ENCODE results near the gene DDIT3. TPM values are rescaled to one million over a fixed set of nuclear protein-coding genes. Genes with fewer than 3 reads are reported as not detected.

The DDIT3 gene
- total and polyA plus RNA-seq, 2 donors (not counting 1 experiment from before 2014, with no cell fraction given): 57.8 to 265 TPM

DNA sequence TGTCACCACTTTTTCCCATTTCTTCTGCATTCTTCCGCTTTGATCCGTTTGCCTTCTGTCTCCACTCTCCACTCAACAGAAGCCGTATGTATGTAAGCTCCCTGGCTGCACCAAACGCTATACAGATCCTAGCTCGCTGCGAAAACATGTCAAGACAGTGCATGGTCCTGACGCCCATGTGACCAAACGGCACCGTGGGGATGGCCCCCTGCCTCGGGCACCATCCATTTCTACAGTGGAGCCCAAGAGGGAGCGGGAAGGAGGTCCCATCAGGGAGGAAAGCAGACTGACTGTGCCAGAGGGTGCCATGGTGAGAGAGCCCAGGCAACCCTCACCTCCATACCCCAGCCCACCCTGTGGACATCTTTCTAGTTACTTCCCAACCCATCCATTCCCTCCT is 52.4 kb downstream of the DDIT3 start:
- H3K9me3 ChIP-seq (ENCODE audit: control insufficient read depth, insufficient read depth, low read depth, low read length): no peaks in the 10 kb centered on the region
- no peaks in the 10 kb centered on the region for H3K4me1 ChIP-seq (ENCODE audit: control insufficient read depth, extremely low read depth, insufficient read depth, low read length)
- H3K36me3 ChIP-seq (ENCODE audit: control insufficient read depth, insufficient read depth, low read length): no peaks in the 10 kb centered on the region
- no peak for DNase-seq (ENCODE audit: low read depth in 2 of 2)
- no peak overlapping the region for H2AFZ ChIP-seq (ENCODE audit: low read length)
- H3K4me3 ChIP-seq (replicated peaks in 1 of 4; ENCODE audit: control extremely low read depth in 1 of 4, insufficient read depth in 1 of 4, low read depth in 3 of 4, low read length in 4 of 4): no peak overlapping the region
- H4K20me1 ChIP-seq (ENCODE audit: control insufficient read depth, extremely low read depth, insufficient read depth, low read length): no peaks in the 10 kb centered on the region
- no peak overlapping the region for H3K9ac ChIP-seq (ENCODE audit: insufficient read depth, low read length)
- H3K27me3 ChIP-seq (ENCODE audit: control insufficient read depth, insufficient read depth, low read length): peaks cover 24% of the 10 kb centered on the region
- H3K79me2 ChIP-seq (ENCODE audit: control insufficient read depth, insufficient read depth, low read length): no peaks in the 10 kb centered on the region
- H3K4me2 ChIP-seq (ENCODE audit: extremely low read depth, insufficient read depth, low read length): no peak overlapping the region
- no peak overlapping the region for H3K27ac ChIP-seq (ENCODE audit: insufficient read depth, low read length)
- TF ChIP-seq EZH2 (IDR thresholded peaks at IDR 0.05; ENCODE audit: low read length, missing control alignments): no peak
- TF ChIP-seq, protein P1, sequence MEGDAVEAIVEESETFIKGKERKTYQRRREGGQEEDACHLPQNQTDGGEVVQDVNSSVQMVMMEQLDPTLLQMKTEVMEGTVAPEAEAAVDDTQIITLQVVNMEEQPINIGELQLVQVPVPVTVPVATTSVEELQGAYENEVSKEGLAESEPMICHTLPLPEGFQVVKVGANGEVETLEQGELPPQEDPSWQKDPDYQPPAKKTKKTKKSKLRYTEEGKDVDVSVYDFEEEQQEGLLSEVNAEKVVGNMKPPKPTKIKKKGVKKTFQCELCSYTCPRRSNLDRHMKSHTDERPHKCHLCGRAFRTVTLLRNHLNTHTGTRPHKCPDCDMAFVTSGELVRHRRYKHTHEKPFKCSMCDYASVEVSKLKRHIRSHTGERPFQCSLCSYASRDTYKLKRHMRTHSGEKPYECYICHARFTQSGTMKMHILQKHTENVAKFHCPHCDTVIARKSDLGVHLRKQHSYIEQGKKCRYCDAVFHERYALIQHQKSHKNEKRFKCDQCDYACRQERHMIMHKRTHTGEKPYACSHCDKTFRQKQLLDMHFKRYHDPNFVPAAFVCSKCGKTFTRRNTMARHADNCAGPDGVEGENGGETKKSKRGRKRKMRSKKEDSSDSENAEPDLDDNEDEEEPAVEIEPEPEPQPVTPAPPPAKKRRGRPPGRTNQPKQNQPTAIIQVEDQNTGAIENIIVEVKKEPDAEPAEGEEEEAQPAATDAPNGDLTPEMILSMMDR (conservative IDR thresholded peaks at IDR 0.05 in 1 of 2, IDR thresholded peaks at IDR 0.05 in 1 of 2; ENCODE audit: low read depth in 1 of 2, low read length in 2 of 2): no peak

DNA sequence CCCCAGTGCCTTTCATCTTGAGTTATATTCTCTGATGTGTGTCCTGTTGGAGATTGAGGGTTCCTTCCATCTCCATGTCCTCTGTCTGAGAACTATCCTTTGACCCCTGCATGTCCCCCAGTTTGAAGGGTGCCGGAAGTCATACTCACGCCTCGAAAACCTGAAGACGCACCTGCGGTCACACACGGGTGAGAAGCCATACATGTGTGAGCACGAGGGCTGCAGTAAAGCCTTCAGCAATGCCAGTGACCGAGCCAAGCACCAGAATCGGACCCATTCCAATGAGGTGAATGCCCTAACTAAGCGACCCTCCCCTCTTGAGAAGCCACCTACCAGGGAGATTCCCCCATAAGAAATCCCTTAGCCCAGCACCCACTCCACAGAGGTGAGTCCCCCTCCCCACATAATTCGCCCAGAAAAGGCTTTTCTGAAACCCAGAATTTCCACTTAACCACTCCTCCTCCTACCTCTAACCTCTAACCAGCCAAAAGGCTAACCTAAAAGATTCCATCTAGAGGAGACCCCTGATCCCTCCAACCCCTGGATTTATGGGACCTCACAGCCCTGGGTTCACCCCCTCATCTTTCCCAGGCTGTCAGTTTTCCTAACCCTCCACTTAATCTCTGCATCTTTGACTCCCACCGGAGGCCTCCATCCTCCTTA is 53.0 kb downstream of the DDIT3 start:
- Histone ChIP-seq H3K27ac (ENCODE audit: insufficient read depth, low read length) (no peak overlapping the region), H3K4me3 (replicated peaks in 1 of 4; ENCODE audit: control extremely low read depth in 1 of 4, insufficient read depth in 1 of 4, low read depth in 3 of 4, low read length in 4 of 4) (no peak overlapping the region), H3K4me1 (ENCODE audit: control insufficient read depth, extremely low read depth, insufficient read depth, low read length) (no peaks in the 10 kb centered on the region), H3K36me3 (ENCODE audit: control insufficient read depth, insufficient read depth, low read length) (no peaks in the 10 kb centered on the region), H3K9me3 (ENCODE audit: control insufficient read depth, insufficient read depth, low read depth, low read length) (no peaks in the 10 kb centered on the region), H2AFZ (ENCODE audit: low read length) (no peak overlapping the region), H4K20me1 (ENCODE audit: control insufficient read depth, extremely low read depth, insufficient read depth, low read length) (no peaks in the 10 kb centered on the region), H3K79me2 (ENCODE audit: control insufficient read depth, insufficient read depth, low read length) (no peaks in the 10 kb centered on the region), H3K9ac (ENCODE audit: insufficient read depth, low read length) (no peak overlapping the region), H3K27me3 (ENCODE audit: control insufficient read depth, insufficient read depth, low read length) (peaks cover 18% of the 10 kb centered on the region), H3K4me2 (ENCODE audit: extremely low read depth, insufficient read depth, low read length) (no peak overlapping the region)
- no peak for TF ChIP-seq EZH2 (IDR thresholded peaks at IDR 0.05; ENCODE audit: low read length, missing control alignments)
- TF ChIP-seq, protein P1 (conservative IDR thresholded peaks at IDR 0.05 in 1 of 2, IDR thresholded peaks at IDR 0.05 in 1 of 2; ENCODE audit: low read depth in 1 of 2, low read length in 2 of 2): no peak
- no peak for DNase-seq (ENCODE audit: low read depth in 2 of 2)

Other genes starting within 250 kb of the DDIT3 start
- 11.3 and 21.3 TPM in 2 replicates for gene R3HDM2, start 89.5 kb downstream of the DDIT3 start, total RNA-seq
- gene R3HDM2, start 89.5 kb downstream of the DDIT3 start, polyA plus RNA-seq: 18.5 and 22.8 TPM in 2 replicates
- gene INHBC, start 85.7 kb downstream of the DDIT3 start, total RNA-seq: not detected in 2 replicates
- gene INHBC, start 85.7 kb downstream of the DDIT3 start, polyA plus RNA-seq: 0.05 TPM in 1 of 2 replicates, not detected in the other
- 9.2 and 26.4 TPM in 2 replicates for gene INHBE, start 65.2 kb downstream of the DDIT3 start, total RNA-seq
- gene INHBE, start 65.2 kb downstream of the DDIT3 start, polyA plus RNA-seq: 0.41 and 0.67 TPM in 2 replicates
- 1.0 and 2.0 TPM in 2 replicates for gene GLI1, start 60.7 kb downstream of the DDIT3 start, total RNA-seq
- gene GLI1, start 60.7 kb downstream of the DDIT3 start, polyA plus RNA-seq: 0.40 and 0.97 TPM in 2 replicates
- under 0.01 TPM in 2 replicates for gene ARHGAP9, start 40.6 kb downstream of the DDIT3 start, total RNA-seq
- 0.08 and 0.10 TPM in 2 replicates for gene ARHGAP9, start 40.6 kb downstream of the DDIT3 start, polyA plus RNA-seq
- 223 and 352 TPM in 2 replicates for gene MARS1, start 32.4 kb downstream of the DDIT3 start, total RNA-seq
- gene MARS1, start 32.4 kb downstream of the DDIT3 start, polyA plus RNA-seq: 89.9 and 103 TPM in 2 replicates
- gene MBD6, start 2.3 kb upstream of the DDIT3 start, total RNA-seq: 5.1 and 7.1 TPM in 2 replicates
- gene MBD6, start 2.3 kb upstream of the DDIT3 start, polyA plus RNA-seq: 3.0 and 3.1 TPM in 2 replicates
- 101 and 108 TPM in 2 replicates for gene DCTN2, start 26.7 kb upstream of the DDIT3 start, total RNA-seq
- gene DCTN2, start 26.7 kb upstream of the DDIT3 start, polyA plus RNA-seq: 211 and 229 TPM in 2 replicates
- gene KIF5A, start 29.5 kb upstream of the DDIT3 start, total RNA-seq: 0.51 and 1.3 TPM in 2 replicates
- gene KIF5A, start 29.5 kb upstream of the DDIT3 start, polyA plus RNA-seq: 0.53 and 0.89 TPM in 2 replicates
- 9.0 and 11.9 TPM in 2 replicates for gene PIP4K2C, start 70.7 kb upstream of the DDIT3 start, total RNA-seq
- gene PIP4K2C, start 70.7 kb upstream of the DDIT3 start, polyA plus RNA-seq: 24.3 and 25.2 TPM in 2 replicates
- 16.4 and 30.4 TPM in 2 replicates for gene DTX3, start 84.3 kb upstream of the DDIT3 start, total RNA-seq
- gene DTX3, start 84.3 kb upstream of the DDIT3 start, polyA plus RNA-seq: 12.1 and 17.3 TPM in 2 replicates
- 34.4 and 40.0 TPM in 2 replicates for gene ARHGEF25, start 90.9 kb upstream of the DDIT3 start, total RNA-seq
- 12.1 and 15.7 TPM in 2 replicates for gene ARHGEF25, start 90.9 kb upstream of the DDIT3 start, polyA plus RNA-seq
- gene B4GALNT1, start 112.7 kb upstream of the DDIT3 start, total RNA-seq: 0.51 and 2.3 TPM in 2 replicates
- 1.3 and 3.4 TPM in 2 replicates for gene B4GALNT1, start 112.7 kb upstream of the DDIT3 start, polyA plus RNA-seq
- gene OS9, start 173.6 kb upstream of the DDIT3 start, total RNA-seq: 170 and 260 TPM in 2 replicates
- 274 and 316 TPM in 2 replicates for gene OS9, start 173.6 kb upstream of the DDIT3 start, polyA plus RNA-seq
- gene AGAP2, start 218.2 kb upstream of the DDIT3 start, total RNA-seq: under 0.01 and 0.17 TPM in 2 replicates
- 0.02 and 0.05 TPM in 2 replicates for gene AGAP2, start 218.2 kb upstream of the DDIT3 start, polyA plus RNA-seq
- 55.7 and 99.6 TPM in 2 replicates for gene TSPAN31, start 224.5 kb upstream of the DDIT3 start, total RNA-seq
- 42.8 and 53.6 TPM in 2 replicates for gene TSPAN31, start 224.5 kb upstream of the DDIT3 start, polyA plus RNA-seq
- 183 and 257 TPM in 2 replicates for gene CDK4, start 231.8 kb upstream of the DDIT3 start, total RNA-seq
- gene CDK4, start 231.8 kb upstream of the DDIT3 start, polyA plus RNA-seq: 233 and 324 TPM in 2 replicates
- gene MARCHF9, start 234.6 kb upstream of the DDIT3 start, total RNA-seq: 2.6 and 3.8 TPM in 2 replicates
- 4.8 and 5.6 TPM in 2 replicates for gene MARCHF9, start 234.6 kb upstream of the DDIT3 start, polyA plus RNA-seq
- gene CYP27B1, start 246.6 kb upstream of the DDIT3 start, total RNA-seq: under 0.01 and 0.17 TPM in 2 replicates
- 0.26 and 0.29 TPM in 2 replicates for gene CYP27B1, start 246.6 kb upstream of the DDIT3 start, polyA plus RNA-seq